ENCODE measurements around the gene HIVEP1.

GRCh38 chr6:12065321-12066140 is 53.4 kb downstream of the HIVEP1 start:
- TF ChIP-seq POLR2AphosphoS5 (IDR thresholded peaks at IDR 0.05; ENCODE audit: borderline replicate concordance, low read depth, low read length) (no peak), EZH2 (IDR thresholded peaks at IDR 0.05) (no peak)
